Measurements from ENCODE around the gene CASZ1.

CASZ1 gene

GRCh38 chr1:10693152-10693496 is 103.3 kb downstream of the CASZ1 start:
- no peak for DNase-seq (ENCODE audit: low spot score)
- no peak for TF ChIP-seq CTCF (IDR thresholded peaks at IDR 0.05; ENCODE audit: extremely low read depth, missing control alignments)

DNA sequence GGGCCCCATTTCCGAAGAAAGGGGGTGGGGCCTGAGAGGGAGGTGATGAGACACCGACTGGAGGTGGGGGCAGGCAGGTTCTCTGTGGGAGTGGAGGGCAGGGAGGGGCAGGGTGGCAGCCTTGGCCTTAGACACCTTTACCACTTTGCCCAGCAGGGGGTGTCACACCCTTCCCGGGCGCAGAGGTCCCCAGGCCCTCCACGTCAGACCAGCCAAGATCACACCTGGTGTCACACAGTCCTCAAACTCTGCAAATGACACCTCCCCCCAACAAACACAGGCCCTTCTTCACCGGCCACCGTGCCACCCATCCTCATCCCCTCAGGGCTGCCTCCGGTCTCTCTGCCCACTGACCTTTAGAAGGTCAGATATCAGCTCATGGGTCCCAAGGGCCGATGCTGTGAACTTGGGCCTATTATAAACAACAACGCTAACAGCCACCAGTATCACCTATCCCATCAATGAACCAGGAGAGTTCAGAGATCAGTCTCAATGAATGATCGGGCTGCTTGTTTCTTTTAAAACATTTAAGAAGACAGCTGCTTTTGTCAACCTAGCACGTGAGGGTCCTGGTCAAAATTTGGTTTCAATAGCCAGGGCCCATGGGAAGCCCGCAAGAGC is 103.9 kb downstream of the CASZ1 start:
- peak; percentile 86 for DNase-seq (ENCODE audit: low spot score)
- peak; percentile 27 for TF ChIP-seq CTCF (IDR thresholded peaks at IDR 0.05; ENCODE audit: extremely low read depth, missing control alignments)

DNA sequence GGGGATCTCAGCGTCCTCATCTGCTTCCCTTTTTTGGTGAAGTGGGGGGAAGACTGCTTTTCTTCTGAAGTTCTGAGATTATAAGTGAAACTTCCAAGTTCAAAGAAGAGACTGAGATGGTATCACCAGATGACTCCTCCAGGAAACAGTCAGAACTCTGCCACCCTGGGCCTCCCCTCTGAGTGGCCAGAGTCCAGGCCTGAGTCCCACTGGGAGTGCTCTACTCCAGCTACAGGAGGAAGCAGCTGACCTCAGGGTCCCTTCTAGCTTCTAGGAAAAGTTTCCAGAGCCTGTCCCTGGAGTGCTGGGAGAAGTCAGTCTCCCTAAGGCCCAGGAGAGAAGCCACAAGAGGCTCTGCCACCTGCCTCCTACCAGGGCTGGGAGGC is 104.7 kb downstream of the CASZ1 start:
- no peak for TF ChIP-seq CTCF (IDR thresholded peaks at IDR 0.05; ENCODE audit: extremely low read depth, missing control alignments)

GRCh38 chr1:10691075-10691739 is 105.2 kb downstream of the CASZ1 start:
- TF ChIP-seq CTCF (IDR thresholded peaks at IDR 0.05; ENCODE audit: extremely low read depth, missing control alignments) = no peak
- DNase-seq (ENCODE audit: low spot score) = no peak

More for the DNA sequence above, 104.7 kb downstream of the CASZ1 start:
- no peak for DNase-seq (ENCODE audit: low spot score)

GRCh38 chr1:10690484-10690883 is 106.0 kb downstream of the CASZ1 start:
- TF ChIP-seq CTCF (IDR thresholded peaks at IDR 0.05; ENCODE audit: extremely low read depth, missing control alignments) = no peak
- no peak for DNase-seq (ENCODE audit: low spot score)

GRCh38 chr1:10688409-10688786 is 108.0 kb downstream of the CASZ1 start:
- no peak for DNase-seq (ENCODE audit: low spot score)
- no peak for TF ChIP-seq CTCF (IDR thresholded peaks at IDR 0.05; ENCODE audit: extremely low read depth, missing control alignments)

GRCh38 chr1:10687782-10688408 is 108.6 kb downstream of the CASZ1 start:
- no peak for DNase-seq (ENCODE audit: low spot score)
- TF ChIP-seq CTCF (IDR thresholded peaks at IDR 0.05; ENCODE audit: extremely low read depth, missing control alignments) = no peak
